Naive thymus-derived CD8-positive, alpha-beta T cell (primary cell): ENCODE measurements around the gene GGA2. TPM values are rescaled to one million over a fixed set of nuclear protein-coding genes. Genes with fewer than 3 reads are reported as not detected.
"Not testable (repeated sequence)": the region's sequence is repeated elsewhere in the genome, so short reads cannot be mapped to it uniquely, and the experiment has no call there.

Experiments
- ATAC-seq, 2 donors: fragments of 150-1000 bp; cut with Tn5 transposase in 1 of 2; sonication (Bioruptor Pico), chemical (Tn5 transposase) in 1 of 2; 1 replicate in 1 of 2; 2 replicates in 1 of 2; pipeline ENCODE4 v1.10.0; 2021; ENCODE audit warnings: mild to moderate bottlenecking in 2 of 2, moderate library complexity in 2 of 2
- POLR2A ChIA-PET: fragments of 350-600 bp; sonication (Branson Sonifier 250); formaldehyde crosslinking; loops from one replicate; lab custom pipeline; 2021; ENCODE audit warnings: antibody characterized with exemption; lab: Charles Lee
- DNase-seq, 10 donors: peaks; one replicate each; pipeline versions ENCODE4 v3.0.0 to v3.0.0-alpha.2; 2020 to 2022
- H3K27ac Mint-ChIP-seq, 10 donors: one replicate each; pipeline ENCODE4 v1.8.0; 2020 to 2022; ENCODE audit warnings: mild to moderate bottlenecking in 10 of 10, mixed read lengths in 10 of 10, moderate library complexity in 4 of 10, inconsistent platforms in 1 of 10
- H3K27me3 Mint-ChIP-seq, 5 donors: one replicate each; pipeline ENCODE4 v1.8.0; 2021 to 2022; ENCODE audit warnings: mixed read lengths in 5 of 5
- H3K36me3 Mint-ChIP-seq, 3 donors: one replicate each; pipeline ENCODE4 v1.8.0; 2020 to 2022; ENCODE audit warnings: mixed read lengths in 3 of 3, mild to moderate bottlenecking in 2 of 3, inconsistent platforms in 1 of 3
- H3K4me1 Mint-ChIP-seq, 4 donors: one replicate each; pipeline ENCODE4 v1.8.0; 2021 to 2022; ENCODE audit warnings: mixed read lengths in 4 of 4
- H3K4me3 Mint-ChIP-seq, 10 donors: one replicate each; pipeline ENCODE4 v1.8.0; 2020 to 2022; ENCODE audit warnings: mild to moderate bottlenecking in 10 of 10, mixed read lengths in 10 of 10, moderate library complexity in 6 of 10, inconsistent platforms in 1 of 10
- H3K9me3 Mint-ChIP-seq, 9 donors: one replicate each; pipeline ENCODE4 v1.8.0; 2020 to 2022; ENCODE audit warnings: mixed read lengths in 9 of 9, mild to moderate bottlenecking in 3 of 9, inconsistent platforms in 1 of 9, moderate library complexity in 1 of 9
- polyA plus RNA-seq, 3 donors: library from polyadenylated mRNA; unstranded; fragments of 300-500 nt; fragmentation: Illumina TruSeq; gene quantifications; one replicate each; pipeline ENCODE4 v1.2.3, GENCODE V29; 2021
- total RNA-seq, 8 experiments: library from RNA in 2 of 8; stranded (reverse) in 2 of 8; gene quantifications; one replicate each; pipeline ENCODE4 v1.2.3 and lab custom pipeline; 2021 to 2026

GGA2 gene
- total and polyA plus RNA-seq, 5 experiments from 2014 or later: 37.7 to 94.6 (median 56.7) TPM

GRCh38 chr16:23520500-23520899 is 10.2 kb upstream of the GGA2 start:
- Mint-ChIP-seq H3K4me3 (no peak overlapping the region), H3K27me3 (no peaks in the 10 kb centered on the region), H3K9me3 (no peaks in the 10 kb centered on the region), H3K4me1 (peaks cover 12 to 51% (median 13%) of the 10 kb centered on the region in 4 donors), H3K27ac (no peak overlapping the region), H3K36me3 (peaks cover 5 to 57% (median 25%) of the 10 kb centered on the region in 3 donors)
- no peak for ATAC-seq
- POLR2A ChIA-PET: interaction anchor here (1.3 kb wide), 1 partner anchor 11 kb away, joined by 4 read pairs; no protein-coding TSS in a partner anchor
- DNase-seq: no peak

DNA sequence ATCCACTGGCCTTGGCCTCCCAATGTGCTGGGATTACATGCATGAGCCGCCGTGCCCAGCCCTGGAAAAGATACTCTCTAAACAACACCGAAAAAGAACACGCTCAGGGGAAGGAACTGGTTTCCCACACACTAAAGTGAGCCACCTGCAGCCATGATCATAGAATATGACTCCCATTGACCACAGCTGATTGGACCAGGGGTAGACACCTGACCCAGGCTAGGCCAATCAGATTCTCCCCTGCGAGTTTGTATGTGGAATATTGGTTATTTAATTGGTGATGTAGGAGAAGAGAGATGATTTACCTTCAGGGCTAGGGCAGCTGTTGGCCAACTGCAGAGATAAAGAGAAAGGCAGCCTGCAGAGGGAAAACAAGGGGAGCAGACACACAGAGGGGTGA is 9.0 kb upstream of the GGA2 start:
- Mint-ChIP-seq H3K4me1 (peaks cover 14 to 62% (median 24%) of the 10 kb centered on the region in 4 donors), H3K9me3 (no peaks in the 10 kb centered on the region), H3K27me3 (no peaks in the 10 kb centered on the region), H3K36me3 (peaks cover 5 to 45% (median 20%) of the 10 kb centered on the region in 3 donors), H3K4me3 (no peak overlapping the region), H3K27ac (peak overlapping the region in 2 of 10 donors; percentile 11 to 37)
- ATAC-seq (no peak), DNase-seq (no peak)
- POLR2A ChIA-PET: no interaction called here

DNA sequence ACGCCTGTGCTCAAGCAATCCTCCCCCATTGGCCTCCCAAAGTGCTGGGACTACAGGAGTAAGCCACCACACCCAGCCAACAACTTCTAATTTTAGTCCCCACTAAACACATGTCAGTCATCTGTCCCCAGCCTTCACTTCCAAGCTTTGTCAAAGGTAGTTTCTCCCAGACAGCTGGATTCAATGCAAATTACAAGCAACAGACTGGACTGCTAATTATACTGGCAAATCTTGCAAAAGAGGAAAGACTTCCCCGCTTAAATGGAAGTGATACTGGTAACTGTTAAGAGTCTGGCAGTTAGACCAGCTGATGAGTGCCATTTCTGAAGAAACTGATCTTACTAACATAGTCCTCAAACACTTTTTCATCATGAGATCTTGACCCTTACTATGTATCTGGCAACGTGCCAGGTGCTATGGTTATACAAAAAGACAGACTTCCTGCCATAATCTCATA is 8.2 kb upstream of the GGA2 start:
- no peaks in the 10 kb centered on the region for H3K9me3 Mint-ChIP-seq
- peak overlapping the region in 1 of 10 donors; percentile 37 for H3K4me3 Mint-ChIP-seq
- no peak for DNase-seq
- peaks cover 2 to 37% (median 17%) of the 10 kb centered on the region in 3 donors for H3K36me3 Mint-ChIP-seq
- no peaks in the 10 kb centered on the region for H3K27me3 Mint-ChIP-seq
- ATAC-seq: no peak
- peaks cover 14 to 68% (median 27%) of the 10 kb centered on the region in 4 donors for H3K4me1 Mint-ChIP-seq
- H3K27ac Mint-ChIP-seq: peak overlapping the region in 1 of 10 donors; percentile 57
- POLR2A ChIA-PET: no interaction called here

DNA sequence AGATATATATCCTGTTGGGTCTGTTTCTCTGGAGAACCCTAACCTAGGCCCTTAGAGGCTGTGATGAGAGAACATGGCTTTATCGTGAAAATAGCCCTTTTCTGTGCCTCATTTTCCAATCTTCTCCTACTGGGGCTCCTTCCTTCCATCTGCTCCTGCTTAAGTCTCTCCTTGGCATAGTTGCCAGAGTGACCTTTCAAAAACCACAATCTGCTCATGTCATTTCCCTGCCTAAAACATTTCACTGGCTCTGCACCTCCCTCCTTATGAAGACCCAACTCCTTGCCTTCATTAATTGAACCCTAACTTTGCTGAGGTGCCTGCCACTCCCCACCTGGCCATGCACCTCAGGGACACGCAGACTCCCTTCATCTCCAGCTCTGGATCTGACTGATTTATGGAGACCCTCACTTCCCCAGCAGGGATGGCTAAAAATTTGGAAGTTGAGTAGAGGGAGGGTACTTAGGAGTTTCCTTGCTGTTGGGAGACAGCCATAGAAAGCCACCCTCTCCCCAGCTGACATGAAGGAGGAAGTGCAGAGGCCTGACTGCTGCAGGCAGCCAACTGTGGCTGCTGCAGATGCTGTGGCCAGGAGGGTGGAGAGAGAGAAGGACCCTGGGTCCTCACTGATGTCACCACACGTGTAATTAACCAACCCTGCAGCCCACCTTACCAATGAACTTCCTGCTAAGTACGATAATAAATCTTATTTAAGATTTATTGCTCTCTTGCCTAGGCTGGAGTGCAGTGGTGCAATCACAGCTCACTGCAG is 6.3 kb upstream of the GGA2 start:
- Mint-ChIP-seq H3K9me3 (no peaks in the 10 kb centered on the region), H3K4me1 (peaks cover 14 to 69% (median 29%) of the 10 kb centered on the region in 4 donors), H3K36me3 (peaks cover 0 to 18% (median 6%) of the 10 kb centered on the region in 3 donors), H3K27me3 (no peaks in the 10 kb centered on the region), H3K27ac (peak overlapping the region in 5 of 10 donors; percentile 15 to 90 (median 76)), H3K4me3 (peak overlapping the region in 1 of 10 donors; percentile 57)
- DNase-seq (no peak), ATAC-seq (no peak)
- POLR2A ChIA-PET: no interaction called here

- H3K4me3 Mint-ChIP-seq: peak overlapping the region in 3 of 10 donors; percentile 22 to 54 (median 49)
- H3K27ac Mint-ChIP-seq: peak overlapping the region in 3 of 10 donors; percentile 47 to 63 (median 47)
- H3K4me1 Mint-ChIP-seq: peaks cover 14 to 68% (median 32%) of the 10 kb centered on the region in 4 donors
- peaks cover 0 to 14% (median 5%) of the 10 kb centered on the region in 3 donors for H3K36me3 Mint-ChIP-seq
- no peaks in the 10 kb centered on the region for H3K9me3 Mint-ChIP-seq
- H3K27me3 Mint-ChIP-seq: no peaks in the 10 kb centered on the region
- DNase-seq (no peak), ATAC-seq (no peak)
- POLR2A ChIA-PET: interaction anchor here (0.7 kb wide), 1 partner anchor 1331 kb away, joined by 5 read pairs; no protein-coding TSS in a partner anchor
Observed at GRCh38 chr16:23515881-23516280, 5.6 kb upstream of the GGA2 start.

DNA sequence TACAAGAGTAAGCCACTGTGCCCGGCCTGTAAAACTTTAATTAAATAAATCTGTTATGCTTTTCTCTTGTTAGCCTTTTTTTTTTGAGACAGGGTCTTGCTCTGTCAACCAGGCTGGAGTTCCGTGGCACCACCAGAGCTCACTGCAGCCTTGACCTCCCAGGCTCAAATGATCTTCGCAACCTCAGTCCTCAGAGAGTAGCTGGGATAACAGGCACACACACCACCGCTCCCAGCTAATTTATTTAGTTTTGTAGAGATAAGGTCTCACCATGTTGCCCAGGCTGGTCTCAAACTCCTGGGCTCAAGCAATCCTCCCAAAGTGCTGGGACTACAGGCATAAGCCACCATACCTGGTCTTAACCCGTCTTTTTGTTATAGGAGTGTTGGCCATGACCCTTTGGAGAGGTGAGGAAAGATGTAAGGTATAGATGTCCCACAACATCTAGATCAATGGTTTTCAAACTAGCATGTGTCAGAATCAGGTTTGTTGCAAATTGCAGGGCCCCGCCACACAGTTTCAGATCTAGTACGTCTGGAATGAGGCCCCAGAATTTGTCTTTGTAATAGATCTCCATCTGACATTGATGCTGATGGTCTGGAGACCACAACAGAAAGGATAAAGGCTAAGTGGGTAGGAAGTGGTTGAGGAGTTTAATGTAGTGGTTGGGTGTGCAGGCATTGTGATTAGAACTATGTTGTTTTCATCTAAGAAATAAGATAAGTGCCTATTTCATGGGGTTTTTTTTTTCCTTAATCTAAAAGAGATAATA is 4.3 kb upstream of the GGA2 start:
- ATAC-seq: peak in 1 of 2 donors; percentile 56
- POLR2A ChIA-PET: interaction anchor here (0.5 kb wide), 1 partner anchor 16 kb away, joined by 6 read pairs; no protein-coding TSS in a partner anchor
- peaks cover 17 to 64% (median 37%) of the 10 kb centered on the region in 4 donors for H3K4me1 Mint-ChIP-seq

GRCh38 chr16:23512168-23512695 is 1.9 kb upstream of the GGA2 start:
- no peak overlapping the region for H3K27ac Mint-ChIP-seq
- H3K4me1 Mint-ChIP-seq: peaks cover 29 to 67% (median 57%) of the 10 kb centered on the region in 4 donors
- ATAC-seq (no peak), DNase-seq (no peak)
- POLR2A ChIA-PET: no interaction called here
- no peaks in the 10 kb centered on the region for H3K27me3 Mint-ChIP-seq
- H3K36me3 Mint-ChIP-seq: no peaks in the 10 kb centered on the region
- H3K4me3 Mint-ChIP-seq: peak overlapping the region in 4 of 10 donors; percentile 7 to 69 (median 47)
- H3K9me3 Mint-ChIP-seq: no peaks in the 10 kb centered on the region

More for the DNA sequence above, 4.3 kb upstream of the GGA2 start:
- Mint-ChIP-seq H3K27me3 (no peaks in the 10 kb centered on the region), H3K27ac (peak overlapping the region; percentile 13 to 70 (median 48)), H3K36me3 (peaks cover 0 to 5% (median 3%) of the 10 kb centered on the region in 3 donors), H3K9me3 (no peaks in the 10 kb centered on the region), H3K4me3 (peak overlapping the region in 9 of 10 donors; percentile 9 to 69 (median 47))
- peak in 6 of 10 donors; percentile 7 to 62 (median 41) for DNase-seq

GRCh38 chr16:23511731-23512130 is 1.4 kb upstream of the GGA2 start:
- no peaks in the 10 kb centered on the region for H3K27me3 Mint-ChIP-seq
- no peaks in the 10 kb centered on the region for H3K9me3 Mint-ChIP-seq
- ATAC-seq (no peak), DNase-seq (no peak)
- H3K4me3 Mint-ChIP-seq: peak overlapping the region in 8 of 10 donors; percentile 47 to 92 (median 84)
- peaks cover 32 to 69% (median 61%) of the 10 kb centered on the region in 4 donors for H3K4me1 Mint-ChIP-seq
- POLR2A ChIA-PET: no interaction called here
- no peaks in the 10 kb centered on the region for H3K36me3 Mint-ChIP-seq
- H3K27ac Mint-ChIP-seq: peak overlapping the region in 1 of 10 donors; percentile 11

- peak overlapping the region; percentile 79 to 92 (median 88) for H3K4me3 Mint-ChIP-seq
- peak overlapping the region; percentile 14 to 93 (median 80) for H3K27ac Mint-ChIP-seq
- not testable (repeated sequence) for DNase-seq, H3K27me3 Mint-ChIP-seq, H3K9me3 Mint-ChIP-seq, ATAC-seq, H3K36me3 Mint-ChIP-seq
- H3K4me1 Mint-ChIP-seq: peaks cover 34 to 69% (median 62%) of the 10 kb centered on the region in 4 donors
- POLR2A ChIA-PET: interaction anchor here (0.7 to 1.4 kb wide), 3 partner anchors 37 to 1335 kb away, joined by 3 to 6 read pairs (median 3); partner anchors contain the start of genes DCTN5 and PALB2
Observed at GRCh38 chr16:23510915-23511270, 599 bp upstream of the GGA2 start.

DNA sequence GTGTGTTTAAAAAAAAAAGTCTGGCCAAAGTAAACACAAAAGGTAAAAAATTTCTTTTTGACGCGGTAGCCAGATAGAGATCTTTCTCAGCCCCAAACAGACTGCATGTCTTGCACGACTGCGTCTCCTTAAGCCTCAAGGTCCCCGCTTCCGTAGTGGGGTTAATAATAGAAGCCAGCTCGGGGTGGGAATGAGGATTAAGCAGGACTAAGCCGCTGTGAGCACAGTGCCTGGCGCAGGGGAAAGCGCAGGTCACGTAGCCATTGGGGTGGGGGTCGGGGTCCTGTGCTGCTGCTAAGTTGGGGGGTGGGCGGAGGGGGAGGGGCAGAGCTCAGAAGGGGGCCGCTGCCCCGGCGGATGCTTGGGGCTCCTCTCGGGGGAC is 521 bp downstream of the GGA2 start:
- peak overlapping the region; percentile 35 to 96 (median 84) for H3K27ac Mint-ChIP-seq
- POLR2A ChIA-PET: interaction anchor here (0.9 to 1.6 kb wide), 5 partner anchors 11 to 430 kb away, joined by 3 to 8 read pairs (median 4); partner anchors contain the start of genes DCTN5, EARS2, PALB2 and UBFD1
- DNase-seq (peak in 7 of 10 donors; percentile 16 to 49 (median 33)), ATAC-seq (peak; percentile 42 to 49)
- peak overlapping the region; percentile 87 to 98 (median 94) for H3K4me3 Mint-ChIP-seq
- H3K36me3 Mint-ChIP-seq: no peaks in the 10 kb centered on the region
- H3K27me3 Mint-ChIP-seq: no peaks in the 10 kb centered on the region
- peaks cover 32 to 70% (median 62%) of the 10 kb centered on the region in 4 donors for H3K4me1 Mint-ChIP-seq
- H3K9me3 Mint-ChIP-seq: no peaks in the 10 kb centered on the region

- H3K27me3 Mint-ChIP-seq: no peaks in the 10 kb centered on the region
- POLR2A ChIA-PET: interaction anchor here (1.0 to 1.6 kb wide), 4 partner anchors 11 to 431 kb away, joined by 3 to 8 read pairs (median 5); partner anchors contain the start of genes DCTN5, EARS2, PALB2 and UBFD1
- H3K27ac Mint-ChIP-seq: peak overlapping the region; percentile 35 to 95 (median 84)
- ATAC-seq (no peak), DNase-seq (no peak)
- H3K4me1 Mint-ChIP-seq: peaks cover 31 to 70% (median 61%) of the 10 kb centered on the region in 4 donors
- no peaks in the 10 kb centered on the region for H3K36me3 Mint-ChIP-seq
- peak overlapping the region; percentile 87 to 98 (median 94) for H3K4me3 Mint-ChIP-seq
- H3K9me3 Mint-ChIP-seq: no peaks in the 10 kb centered on the region
Observed at GRCh38 chr16:23509441-23509754, 896 bp downstream of the GGA2 start.
